Right ventricle myocardium superior (tissue), 1 donor: ENCODE measurements around the gene ARHGEF25. TPM values are rescaled to one million over a fixed set of nuclear protein-coding genes. Genes with fewer than 3 reads are reported as not detected.
"Not testable (repeated sequence)": the region's sequence is repeated elsewhere in the genome, so short reads cannot be mapped to it uniquely, and the experiment has no call there.

Experiments
- ATAC-seq: fragments of 200-7000 bp; cut with Tn5 transposase; one replicate; pipeline ENCODE4 v1.9.1; 2020; ENCODE audit warnings: mild to moderate bottlenecking; ENCODE audit not compliant: poor library complexity
- DNase-seq: peaks from one replicate; pipeline ENCODE4 v3.0.0-alpha.2; 2020
- intact Hi-C: fragments of 100-400 bp; cut with DNase I; formaldehyde crosslinking; loops from one replicate; pipeline ENCODE4 v1.11.2; 2022
- total RNA-seq: library from RNA; stranded (reverse); fragmentation: NEBNext Ultra II Directional; extraction: Animal tissue kit (Norgen Biotek cat#: 25700); gene quantifications from one replicate; pipeline ENCODE4 v1.2.1, GENCODE V29; 2021
- donor health status: DM: no; HTN: yes; CAD: no; lungs with severe emphysema.

The ARHGEF25 gene
- total RNA-seq, 1 donor from 2014 or later, result 14.3 TPM

- intact Hi-C loops, result loop anchor here (5.0 kb wide), 1 partner anchor 104 kb away; no protein-coding TSS in a partner anchor
- DNase-seq (no peak), ATAC-seq (peak; percentile 97)
Observed at GRCh38 chr12:57583008-57583831, 28.0 kb upstream of the ARHGEF25 start.

- DNase-seq, result no peak
- peak; percentile 14 for ATAC-seq
- intact Hi-C loops, result loop anchor here (5.0 kb wide), 1 partner anchor 103 kb away; no protein-coding TSS in a partner anchor
Observed at GRCh38 chr12:57584050-57584449, 27.2 kb upstream of the ARHGEF25 start.

- no peak for ATAC-seq
- DNase-seq, result no peak
- intact Hi-C loops, result loop anchor here (5.0 kb wide), 1 partner anchor 103 kb away; no protein-coding TSS in a partner anchor
Observed at GRCh38 chr12:57584690-57585089, 26.5 kb upstream of the ARHGEF25 start.

- DNase-seq (no peak), ATAC-seq (no peak)
- intact Hi-C loops, result no loop called here
Observed at GRCh38 chr12:57585156-57585555, 26.1 kb upstream of the ARHGEF25 start.

- intact Hi-C loops, result no loop called here
- DNase-seq (no peak), ATAC-seq (no peak)
Observed at GRCh38 chr12:57586128-57586527, 25.1 kb upstream of the ARHGEF25 start.

DNA sequence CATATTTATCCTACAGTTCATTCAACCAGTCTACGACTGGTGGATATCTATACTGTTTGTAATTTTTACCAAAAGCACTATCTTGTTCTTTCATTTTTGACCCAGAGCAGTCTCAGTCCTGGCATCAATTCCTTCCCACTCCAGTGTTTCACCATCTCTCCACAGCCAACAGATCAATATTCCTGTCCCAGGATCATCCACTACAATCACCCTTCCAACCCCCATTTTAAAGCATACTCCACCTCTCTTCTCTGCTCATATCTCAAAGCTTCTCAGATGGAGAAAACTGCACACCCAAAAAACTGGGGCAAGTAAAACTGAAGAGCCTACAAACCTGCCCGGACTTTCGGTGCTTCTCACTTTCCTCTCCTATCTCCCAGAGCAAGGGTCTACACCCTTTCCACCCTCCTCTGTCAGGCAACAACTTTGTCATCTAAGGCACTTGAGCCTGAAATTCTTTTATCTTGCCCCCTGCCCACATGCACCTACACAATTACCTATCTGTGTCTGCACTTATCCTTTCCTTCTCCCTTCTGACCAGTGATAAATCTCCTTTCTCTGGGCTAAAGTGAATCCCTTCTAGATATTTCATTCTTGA, 24.3 kb upstream of the ARHGEF25 start:
- intact Hi-C loops, result no loop called here

DNA sequence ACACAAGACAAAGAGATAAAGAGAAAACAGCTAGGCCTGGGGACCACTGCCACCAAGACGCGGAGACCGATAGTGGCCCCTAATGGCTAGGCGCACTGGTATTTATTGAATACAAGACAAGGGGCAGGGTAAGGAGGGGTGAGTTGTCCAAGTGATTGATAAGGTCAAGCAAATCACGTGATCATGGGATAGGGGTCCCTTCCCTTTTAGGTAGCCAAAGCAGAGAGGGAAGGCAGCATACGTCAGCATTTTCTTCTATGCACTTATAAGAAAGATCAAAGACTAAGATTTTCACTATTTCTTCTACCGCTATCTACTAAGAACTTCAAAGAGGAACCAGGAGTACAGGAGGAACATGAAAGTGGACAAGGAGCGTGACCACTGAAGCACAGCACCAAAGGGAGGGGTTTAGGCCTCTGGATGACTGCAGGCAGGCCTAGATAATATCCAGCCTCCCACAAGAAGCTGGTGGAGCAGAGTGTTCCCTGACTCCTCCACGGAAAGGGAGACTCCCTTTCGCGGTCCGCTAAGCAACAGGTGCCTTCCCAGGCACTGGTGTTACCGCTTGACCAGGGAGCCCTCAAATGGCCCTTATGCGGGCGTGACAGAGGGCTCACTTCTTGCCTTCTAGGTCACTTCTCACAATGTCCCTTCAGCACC, 22.2 kb upstream of the ARHGEF25 start:
- ATAC-seq, intact Hi-C loops, DNase-seq: not testable (repeated sequence)

More for the DNA sequence above, 24.3 kb upstream of the ARHGEF25 start:
- ATAC-seq (no peak), DNase-seq (no peak)

DNA sequence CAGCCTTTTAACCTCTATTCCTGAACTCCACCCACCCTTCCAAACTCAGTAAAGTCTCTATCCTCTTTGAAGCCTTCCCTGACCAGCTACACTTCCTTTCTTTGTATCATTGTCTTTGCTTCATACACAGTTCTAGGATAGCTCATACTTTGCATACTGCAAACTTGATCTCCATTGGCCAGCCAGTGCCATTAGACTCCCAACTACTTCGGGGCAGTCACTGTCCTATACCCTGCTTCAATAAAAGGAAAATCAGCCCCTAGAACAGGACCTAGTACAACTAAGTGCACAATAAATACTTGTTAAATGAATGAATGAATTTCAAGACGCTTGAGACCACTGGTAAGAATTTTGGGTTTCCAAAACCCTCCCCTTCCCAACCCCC, 20.8 kb upstream of the ARHGEF25 start:
- DNase-seq (no peak), ATAC-seq (no peak)
- intact Hi-C loops, result no loop called here

DNA sequence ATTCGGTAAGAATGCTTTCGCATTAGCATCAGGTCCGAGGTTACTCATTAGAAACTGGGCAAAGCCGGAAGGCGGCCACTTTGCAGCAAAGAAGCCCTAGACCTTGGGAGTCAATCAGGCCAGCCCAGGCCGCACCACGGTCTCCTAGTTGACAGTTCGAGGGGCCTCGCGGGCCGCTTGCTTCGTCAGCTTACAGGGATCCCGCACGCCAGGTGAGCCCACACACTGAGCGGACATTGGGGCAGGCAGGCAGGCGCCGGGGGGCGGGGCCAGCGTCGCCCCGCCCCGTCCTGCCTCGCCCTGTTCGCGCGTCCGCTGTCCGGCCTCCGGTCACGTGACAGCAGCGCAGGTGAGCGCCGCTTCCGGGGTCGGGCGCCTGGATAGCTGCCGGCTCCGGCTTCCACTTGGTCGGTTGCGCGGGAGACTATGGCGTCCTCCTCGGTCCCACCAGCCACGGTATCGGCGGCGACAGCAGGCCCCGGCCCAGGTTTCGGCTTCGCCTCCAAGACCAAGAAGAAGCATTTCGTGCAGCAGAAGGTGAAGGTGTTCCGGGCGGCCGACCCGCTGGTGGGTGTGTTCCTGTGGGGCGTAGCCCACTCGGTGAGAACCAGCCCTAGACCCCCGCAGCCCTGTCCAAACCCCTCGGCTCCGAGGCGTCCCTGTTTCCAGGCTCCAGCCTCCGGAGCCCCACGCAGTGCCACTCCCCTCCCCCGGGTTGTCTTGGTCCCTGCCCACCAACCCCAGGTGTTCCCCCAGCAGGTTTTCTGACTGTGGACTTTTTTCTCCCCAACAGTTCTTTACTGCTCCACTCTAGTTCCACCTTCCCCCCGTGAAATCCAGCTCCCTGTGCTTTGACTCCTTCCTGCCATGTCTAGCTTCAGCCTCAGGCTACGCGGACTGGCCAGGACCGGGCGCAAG, 20.1 kb upstream of the ARHGEF25 start, which contains the start of gene PIP4K2C:
Gene PIP4K2C, plus strand, starts transcription at position 329 of the 918 bp plus-strand sequence. Its CDS starts 98 bp downstream, at position 427.
- ATAC-seq (peak; percentile 100), DNase-seq (peak; percentile 89)
- intact Hi-C loops, result no loop called here

GRCh38 chr12:57591782-57592325, 19.4 kb upstream of the ARHGEF25 start:
- DNase-seq (no peak), ATAC-seq (no peak)
- intact Hi-C loops, result no loop called here

GRCh38 chr12:57592551-57593165, 18.6 kb upstream of the ARHGEF25 start:
- intact Hi-C loops, result no loop called here
- ATAC-seq, result no peak
- no peak for DNase-seq

DNA sequence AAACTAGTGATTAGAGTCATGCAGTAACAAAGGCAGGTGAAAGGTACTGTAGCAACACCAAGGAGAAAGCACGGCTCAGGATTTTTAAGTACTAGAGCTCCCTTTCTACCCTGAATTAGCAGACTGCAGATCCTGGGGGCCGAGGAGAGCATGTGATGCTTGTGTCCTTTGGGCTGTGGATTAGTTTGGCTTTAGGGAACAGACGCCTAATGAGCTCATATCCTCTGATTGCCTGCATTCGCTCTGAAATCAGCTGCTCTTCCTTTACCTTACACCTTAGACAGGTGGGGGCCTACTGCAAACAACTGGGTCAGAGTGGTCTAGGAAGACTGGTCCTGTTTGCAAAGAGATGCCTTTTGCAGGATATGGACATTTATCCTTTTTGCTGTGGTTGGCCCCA, 18.0 kb upstream of the ARHGEF25 start:
- DNase-seq (no peak), ATAC-seq (no peak)
- intact Hi-C loops, result no loop called here

DNA sequence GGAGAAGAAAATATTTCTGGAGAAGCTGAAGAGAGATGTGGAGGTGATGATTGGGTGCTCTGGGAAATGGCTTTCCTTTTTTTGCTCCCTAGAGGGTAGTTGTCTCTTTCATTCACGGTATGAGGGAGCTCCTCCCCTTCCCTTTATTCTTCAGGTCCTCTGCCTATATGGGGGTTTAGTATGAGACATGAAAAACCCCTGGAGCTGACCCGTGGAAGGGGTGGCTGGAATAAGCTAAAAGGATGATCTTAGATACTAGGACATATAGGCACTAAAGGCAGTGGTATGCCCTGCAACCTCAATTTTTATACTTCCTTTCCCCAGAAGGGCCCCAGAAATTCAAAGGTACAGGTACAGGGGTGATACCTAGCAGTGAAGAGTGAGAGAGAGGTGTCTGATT, 10.8 kb upstream of the ARHGEF25 start:
- ATAC-seq, result no peak
- DNase-seq, result no peak
- intact Hi-C loops, result no loop called here

GRCh38 chr12:57602544-57602943, 8.7 kb upstream of the ARHGEF25 start:
- DNase-seq (no peak), ATAC-seq (no peak)
- intact Hi-C loops, result no loop called here

DNA sequence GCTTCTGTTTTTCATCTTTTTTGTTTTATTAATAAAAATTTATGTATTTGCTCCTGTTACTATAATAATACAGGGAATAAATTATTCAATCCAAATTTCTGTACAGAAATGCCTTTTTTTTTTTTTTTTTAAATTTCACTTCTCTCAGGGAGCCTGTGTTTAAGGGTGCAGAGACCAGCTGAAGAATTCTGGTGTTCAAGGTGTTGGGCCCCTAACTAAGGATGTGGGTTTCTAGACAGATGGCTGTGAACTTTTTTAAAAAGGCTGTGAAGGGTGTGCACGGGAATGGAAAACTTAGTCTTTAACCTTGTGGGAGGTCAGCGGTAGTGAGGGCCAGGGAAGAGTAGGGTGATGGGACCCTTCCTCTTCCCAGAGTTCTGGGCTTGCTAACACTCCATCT, 7.9 kb upstream of the ARHGEF25 start:
- intact Hi-C loops, result no loop called here
- DNase-seq (no peak), ATAC-seq (no peak)

- DNase-seq, result no peak
Observed at GRCh38 chr12:57603815-57604453, 7.3 kb upstream of the ARHGEF25 start.

GRCh38 chr12:57604454-57604991, 6.7 kb upstream of the ARHGEF25 start, which contains the start of gene DTX3:
Gene DTX3 (plus strand): TSS chr12:57604824. CDS start chr12:57606518, 1,694 bp downstream.
- intact Hi-C loops, result no loop called here
- peak; percentile 58 for DNase-seq
- ATAC-seq, result peak; percentile 67

More at GRCh38 chr12:57603815-57604453, 7.3 kb upstream of the ARHGEF25 start:
- intact Hi-C loops, result no loop called here
- peak; percentile 64 for ATAC-seq
